Neural crest cell (in vitro differentiated cells): ENCODE measurements around the gene FAM229B. TPM values are rescaled to one million over a fixed set of nuclear protein-coding genes. Genes with fewer than 3 reads are reported as not detected.

Experiments
- DNase-seq: peaks from one replicate; pipeline ENCODE4 v3.0.0; 2021; ENCODE audit warnings: low read depth, mixed read lengths, low spot score
- H3K27ac Mint-ChIP-seq: one replicate; pipeline ENCODE4 v1.8.0; 2021; ENCODE audit warnings: mild to moderate bottlenecking, mixed read lengths; ENCODE audit not compliant: unreplicated experiment
- H3K27me3 Mint-ChIP-seq: 2 replicates; pipeline ENCODE4 v1.8.0; 2021; ENCODE audit warnings: low read depth, mild to moderate bottlenecking, mixed read lengths
- H3K36me3 Mint-ChIP-seq: 2 replicates; pipeline ENCODE4 v1.8.0; 2021; ENCODE audit warnings: low read depth, mild to moderate bottlenecking, mixed read lengths
- H3K4me1 Mint-ChIP-seq: 2 replicates; pipeline ENCODE4 v1.8.0; 2021; ENCODE audit warnings: mixed read lengths
- H3K4me3 Mint-ChIP-seq: one replicate; pipeline ENCODE4 v1.8.0; 2021; ENCODE audit warnings: mild to moderate bottlenecking, mixed read lengths
- H3K9me3 Mint-ChIP-seq: 2 replicates; pipeline ENCODE4 v1.8.0; 2021; ENCODE audit warnings: mixed read lengths
- CTCF ChIP-seq: fragments of 200-600 bp; sonication (generic); conservative IDR thresholded peaks from 2 replicates; pipeline ENCODE4 v1.5.0; 2021; ENCODE audit warnings: antibody characterized with exemption, mild to moderate bottlenecking
- total RNA-seq: library from RNA; stranded (reverse); gene quantifications from 2 replicates; pipeline ENCODE4 v1.2.1, GENCODE V29; 2021

Gene FAM229B
- total RNA-seq, 1 donor from 2014 or later, result 30.3 TPM

GRCh38 chr6:112058243-112059032 lies 29.0 kb upstream of the FAM229B start:
- no peaks in the 10 kb centered on the region for H3K9me3 Mint-ChIP-seq
- H3K4me3 Mint-ChIP-seq, result no peak overlapping the region
- no peak for TF ChIP-seq CTCF
- no peak overlapping the region for H3K27ac Mint-ChIP-seq
- DNase-seq, result no peak
- H3K36me3 Mint-ChIP-seq, result no peaks in the 10 kb centered on the region
- H3K27me3 Mint-ChIP-seq, result no peaks in the 10 kb centered on the region
- H3K4me1 Mint-ChIP-seq, result no peaks in the 10 kb centered on the region

DNA sequence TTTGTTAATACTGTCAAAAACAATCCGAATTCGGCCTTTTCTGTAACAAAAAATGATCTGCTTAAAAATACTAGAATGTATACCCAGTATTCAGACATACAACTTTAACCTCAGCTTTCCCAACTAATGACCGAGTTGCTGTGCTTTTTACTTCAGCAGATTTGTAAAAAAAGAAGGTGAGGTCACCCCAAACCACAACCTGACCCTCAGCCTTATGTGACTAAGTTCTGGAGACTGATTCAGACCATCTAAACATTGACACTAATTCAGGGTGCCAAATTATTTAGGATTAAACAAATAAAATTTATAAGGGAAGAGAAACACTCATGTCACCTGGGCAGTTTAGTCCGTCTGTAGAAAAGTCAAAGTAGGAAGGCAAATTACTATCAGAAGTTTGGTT lies 25.8 kb upstream of the FAM229B start:
- Mint-ChIP-seq H3K4me3 (no peak overlapping the region), H3K27me3 (no peaks in the 10 kb centered on the region), H3K36me3 (no peaks in the 10 kb centered on the region), H3K4me1 (no peaks in the 10 kb centered on the region), H3K27ac (no peak overlapping the region), H3K9me3 (no peaks in the 10 kb centered on the region)
- no peak for TF ChIP-seq CTCF
- DNase-seq, result no peak

GRCh38 chr6:112062966-112063365 lies 24.4 kb upstream of the FAM229B start:
- Mint-ChIP-seq H3K27ac (no peak overlapping the region), H3K36me3 (no peaks in the 10 kb centered on the region), H3K9me3 (no peaks in the 10 kb centered on the region)

GRCh38 chr6:112065426-112065986 lies 21.9 kb upstream of the FAM229B start:
- DNase-seq, result no peak
- Mint-ChIP-seq H3K9me3 (no peaks in the 10 kb centered on the region), H3K4me1 (no peaks in the 10 kb centered on the region), H3K27ac (no peak overlapping the region), H3K4me3 (no peak overlapping the region), H3K27me3 (no peaks in the 10 kb centered on the region), H3K36me3 (no peaks in the 10 kb centered on the region)
- no peak for TF ChIP-seq CTCF

More at GRCh38 chr6:112062966-112063365, 24.4 kb upstream of the FAM229B start:
- TF ChIP-seq CTCF, result no peak
- Mint-ChIP-seq H3K27me3 (no peaks in the 10 kb centered on the region), H3K4me1 (no peaks in the 10 kb centered on the region), H3K4me3 (no peak overlapping the region)
- DNase-seq, result no peak

DNA sequence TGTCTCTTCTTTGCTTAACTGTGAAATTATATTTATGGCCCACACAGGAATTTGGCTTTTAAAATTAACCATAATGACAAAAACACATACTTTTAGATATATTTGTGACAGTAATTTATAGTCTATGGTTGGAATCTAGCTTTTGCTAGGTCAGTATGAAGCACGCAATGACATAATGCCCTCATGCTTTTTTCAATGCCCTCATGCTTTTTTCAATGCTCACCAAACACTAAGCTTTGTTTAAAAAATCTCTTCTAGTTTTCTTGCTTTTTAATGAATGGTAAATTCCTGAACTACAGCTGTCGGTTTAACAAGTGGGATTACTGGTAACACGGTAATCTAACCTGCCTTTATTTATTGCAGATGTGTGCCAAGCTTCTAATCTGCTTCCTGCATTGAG lies 20.8 kb upstream of the FAM229B start:
- Mint-ChIP-seq H3K4me1 (no peaks in the 10 kb centered on the region), H3K27me3 (no peaks in the 10 kb centered on the region), H3K4me3 (no peak overlapping the region), H3K9me3 (no peaks in the 10 kb centered on the region), H3K27ac (no peak overlapping the region), H3K36me3 (peaks cover under 1% of the 10 kb centered on the region)
- no peak for TF ChIP-seq CTCF
- no peak for DNase-seq
